Ascending aorta (tissue), 2 donors: ENCODE data around the gene THUMPD2. TPM values are rescaled to one million over a fixed set of nuclear protein-coding genes. Genes with fewer than 3 reads are reported as not detected.

ENCODE experiments used
- DNase-seq, 2 donors: peaks; one replicate each; pipeline ENCODE4 v3.0.0-alpha.2; 2019; ENCODE audit warnings: low spot score in 2 of 2
- H3K27ac ChIP-seq, 2 donors: fragments of 200-600 bp; sonication (generic); one replicate each; pipeline ENCODE4 v1.5.1; 2016 to 2017; ENCODE audit warnings: mild to moderate bottlenecking in 1 of 2
- H3K27me3 ChIP-seq: fragments of 200-600 bp; sonication (generic); one replicate; pipeline ENCODE4 v1.5.1; 2017
- H3K36me3 ChIP-seq, 2 donors: fragments of 200-600 bp; sonication (generic); one replicate each; pipeline ENCODE4 v1.5.1; 2016
- H3K4me1 ChIP-seq, 2 donors: fragments of 200-600 bp; sonication (generic); one replicate each; pipeline ENCODE4 v1.5.1; 2016 to 2017; ENCODE audit warnings: mild to moderate bottlenecking in 1 of 2
- H3K4me3 ChIP-seq, 2 donors: fragments of 200-600 bp; sonication (generic); one replicate each; pipeline ENCODE4 v1.5.1; 2016 to 2017; ENCODE audit warnings: mild to moderate bottlenecking in 1 of 2
- H3K9me3 ChIP-seq, 2 donors: fragments of 200-600 bp; sonication (generic); one replicate each; pipeline ENCODE4 v1.5.1; 2016
- CTCF ChIP-seq, 3 experiments: fragments of 200-600 bp in 2 of 3; fragments of 450-650 bp in 1 of 3; sonication (generic) in 2 of 3; IDR thresholded peaks; one replicate each; pipeline ENCODE4 v1.5.1; 2016 to 2019; ENCODE audit warnings: antibody characterized with exemption in 3 of 3, mild to moderate bottlenecking in 1 of 3, moderate library complexity in 1 of 3
- intact Hi-C: fragments of 100-400 bp; cut with DNase I; formaldehyde crosslinking; loops from one replicate; pipeline ENCODE4 v1.15.1; 2023
- total RNA-seq: library from RNA; depleted of rRNA; stranded (reverse); fragments of >200 nt; gene quantifications from one replicate; pipeline ENCODE4 v1.1.0, GENCODE V29; 2016

THUMPD2 gene
- total RNA-seq, 1 donor from 2014 or later = 13.0 TPM

GRCh38 chr2:39778233-39778632 lies 825 bp downstream of the THUMPD2 start:
- intact Hi-C loops = loop anchor here (2.0 to 10.0 kb wide), 5 partner anchors 41 to 341 kb away; partner anchors contain the start of genes MAP4K3 and TMEM178A
- no peaks in the 10 kb centered on the region for H3K27me3 ChIP-seq
- no peak for TF ChIP-seq CTCF (IDR thresholded peaks at IDR 0.05)
- no peaks in the 10 kb centered on the region for H3K9me3 ChIP-seq
- H3K27ac ChIP-seq = peak overlapping the region; percentile 89 to 92
- H3K4me3 ChIP-seq = peak overlapping the region; percentile 95 to 98
- DNase-seq = no peak
- H3K36me3 ChIP-seq = no peaks in the 10 kb centered on the region
- H3K4me1 ChIP-seq = peaks cover 3 to 27% of the 10 kb centered on the region in 2 donors

GRCh38 chr2:39772812-39773152 lies 6.3 kb downstream of the THUMPD2 start:
- peaks cover 3 to 36% of the 10 kb centered on the region in 2 donors for H3K4me1 ChIP-seq
- peak overlapping the region; percentile 3 to 19 for H3K27ac ChIP-seq
- no peaks in the 10 kb centered on the region for H3K9me3 ChIP-seq
- no peaks in the 10 kb centered on the region for H3K27me3 ChIP-seq
- intact Hi-C loops = loop anchor here (10.0 kb wide), 1 partner anchor 102 kb away; no protein-coding TSS in a partner anchor
- peaks cover 3 to 15% of the 10 kb centered on the region in 2 donors for H3K36me3 ChIP-seq
- TF ChIP-seq CTCF (IDR thresholded peaks at IDR 0.05) = no peak
- no peak overlapping the region for H3K4me3 ChIP-seq
- DNase-seq = no peak

- peaks cover 3 to 34% of the 10 kb centered on the region in 2 donors for H3K4me1 ChIP-seq
- intact Hi-C loops = loop anchor here (10.0 kb wide), 1 partner anchor 103 kb away; no protein-coding TSS in a partner anchor
- TF ChIP-seq CTCF (IDR thresholded peaks at IDR 0.05) = no peak
Observed at GRCh38 chr2:39772086-39772811, 6.8 kb downstream of the THUMPD2 start.

GRCh38 chr2:39762448-39762847 lies 16.6 kb downstream of the THUMPD2 start:
- no peaks in the 10 kb centered on the region for H3K27me3 ChIP-seq
- intact Hi-C loops = no loop called here
- H3K9me3 ChIP-seq = no peaks in the 10 kb centered on the region
- DNase-seq = no peak
- no peak for TF ChIP-seq CTCF (IDR thresholded peaks at IDR 0.05)
- H3K4me1 ChIP-seq = no peaks in the 10 kb centered on the region
- H3K4me3 ChIP-seq = no peak overlapping the region
- peaks cover 13 to 73% of the 10 kb centered on the region in 2 donors for H3K36me3 ChIP-seq
- no peak overlapping the region for H3K27ac ChIP-seq

More at GRCh38 chr2:39772086-39772811, 6.8 kb downstream of the THUMPD2 start:
- Histone ChIP-seq H3K9me3 (no peaks in the 10 kb centered on the region), H3K27ac (peak overlapping the region; percentile 3 to 19), H3K4me3 (no peak overlapping the region), H3K36me3 (peaks cover 3 to 15% of the 10 kb centered on the region in 2 donors), H3K27me3 (no peaks in the 10 kb centered on the region)
- DNase-seq = no peak

- no peak for TF ChIP-seq CTCF (IDR thresholded peaks at IDR 0.05)
- no peaks in the 10 kb centered on the region for H3K9me3 ChIP-seq
- DNase-seq = no peak
- H3K4me3 ChIP-seq = no peak overlapping the region
- H3K4me1 ChIP-seq = no peaks in the 10 kb centered on the region
- no peaks in the 10 kb centered on the region for H3K27me3 ChIP-seq
- intact Hi-C loops = no loop called here
- no peak overlapping the region for H3K27ac ChIP-seq
- H3K36me3 ChIP-seq = peaks cover 28 to 82% of the 10 kb centered on the region in 2 donors
Observed at GRCh38 chr2:39757156-39757555, 21.9 kb downstream of the THUMPD2 start.
